Subcutaneous abdominal adipose tissue (tissue), 5 donors: ENCODE results near the gene RAB35.

Source experiments
- H3K27ac ChIP-seq: one replicate; pipeline ENCODE4 v1.7.0; 2013; ENCODE audit warnings: low read depth, mild to moderate bottlenecking, inconsistent platforms, low read length, moderate library complexity
- H3K27me3 ChIP-seq, 5 donors: one replicate each; pipeline ENCODE4 v1.7.0; 2013; ENCODE audit warnings: low read length in 5 of 5, inconsistent platforms in 1 of 5; ENCODE audit not compliant: control insufficient read depth in 5 of 5, insufficient read depth in 4 of 5
- H3K36me3 ChIP-seq, 5 donors: one replicate each; pipeline ENCODE4 v1.7.0; 2013; ENCODE audit warnings: low read length in 5 of 5; ENCODE audit not compliant: control insufficient read depth in 5 of 5, insufficient read depth in 5 of 5
- H3K4me1 ChIP-seq, 5 donors: one replicate each; pipeline ENCODE4 v1.7.0; 2013; ENCODE audit warnings: low read length in 5 of 5, mild to moderate bottlenecking in 3 of 5, moderate library complexity in 1 of 5; ENCODE audit not compliant: control insufficient read depth in 5 of 5, insufficient read depth in 5 of 5
- H3K4me3 ChIP-seq, 5 donors: one replicate each; pipeline ENCODE4 v1.7.0; 2013; ENCODE audit warnings: low read length in 5 of 5, low read depth in 1 of 5
- H3K9ac ChIP-seq, 5 donors: one replicate each; pipeline ENCODE4 v1.7.0; 2013; ENCODE audit warnings: low read length in 5 of 5, mild to moderate bottlenecking in 4 of 5, moderate library complexity in 3 of 5
- H3K9me3 ChIP-seq, 5 donors: one replicate each; pipeline ENCODE4 v1.7.0; 2013; ENCODE audit warnings: low read length in 5 of 5; ENCODE audit not compliant: control insufficient read depth in 5 of 5
- donor health status: healthy.
- donor health status: healthy.
- donor health status: healthy.
- donor health status: healthy.
- donor health status: healthy.

Gene RAB35

GRCh38 chr12:120067084-120067869 is 49.3 kb downstream of the RAB35 start:
- Histone ChIP-seq H3K9me3 (no peaks in the 10 kb centered on the region), H3K36me3 (no peaks in the 10 kb centered on the region), H3K4me3 (no peak overlapping the region), H3K27me3 (peaks cover 5 to 12% (median 9%) of the 10 kb centered on the region in 5 donors), H3K9ac (no peak overlapping the region), H3K27ac (no peak overlapping the region), H3K4me1 (no peaks in the 10 kb centered on the region)

- no peak overlapping the region for H3K9ac ChIP-seq
- no peaks in the 10 kb centered on the region for H3K9me3 ChIP-seq
- peaks cover 5 to 12% (median 9%) of the 10 kb centered on the region in 5 donors for H3K27me3 ChIP-seq
- H3K4me3 ChIP-seq: no peak overlapping the region
- H3K27ac ChIP-seq: no peak overlapping the region
- H3K36me3 ChIP-seq: no peaks in the 10 kb centered on the region
- H3K4me1 ChIP-seq: no peaks in the 10 kb centered on the region
Measured at GRCh38 chr12:120066341-120066740, 50.2 kb downstream of the RAB35 start.

- Histone ChIP-seq H3K27ac (no peak overlapping the region), H3K9ac (no peak overlapping the region), H3K36me3 (no peaks in the 10 kb centered on the region), H3K4me1 (no peaks in the 10 kb centered on the region), H3K27me3 (peaks cover 6 to 15% (median 9%) of the 10 kb centered on the region in 5 donors), H3K4me3 (no peak overlapping the region), H3K9me3 (no peaks in the 10 kb centered on the region)
Measured at GRCh38 chr12:120065472-120065871, 51.1 kb downstream of the RAB35 start.

GRCh38 chr12:120064054-120064940 is 52.3 kb downstream of the RAB35 start:
- no peaks in the 10 kb centered on the region for H3K4me1 ChIP-seq
- no peak overlapping the region for H3K27ac ChIP-seq
- H3K9me3 ChIP-seq: no peaks in the 10 kb centered on the region
- no peaks in the 10 kb centered on the region for H3K36me3 ChIP-seq
- no peak overlapping the region for H3K9ac ChIP-seq
- H3K27me3 ChIP-seq: peaks cover 6 to 15% (median 12%) of the 10 kb centered on the region in 5 donors
- no peak overlapping the region for H3K4me3 ChIP-seq

- H3K27me3 ChIP-seq: peaks cover 6 to 15% (median 12%) of the 10 kb centered on the region in 5 donors
- no peak overlapping the region for H3K27ac ChIP-seq
- no peak overlapping the region for H3K4me3 ChIP-seq
- H3K9me3 ChIP-seq: no peaks in the 10 kb centered on the region
- no peak overlapping the region for H3K9ac ChIP-seq
- H3K4me1 ChIP-seq: no peaks in the 10 kb centered on the region
- H3K36me3 ChIP-seq: no peaks in the 10 kb centered on the region
Measured at GRCh38 chr12:120062976-120063579, 53.5 kb downstream of the RAB35 start.

- Histone ChIP-seq H3K36me3 (no peaks in the 10 kb centered on the region), H3K27me3 (peaks cover 6 to 15% (median 12%) of the 10 kb centered on the region in 5 donors), H3K9me3 (no peaks in the 10 kb centered on the region), H3K4me1 (no peaks in the 10 kb centered on the region), H3K27ac (no peak overlapping the region), H3K4me3 (no peak overlapping the region), H3K9ac (no peak overlapping the region)
Measured at GRCh38 chr12:120061575-120062214, 54.9 kb downstream of the RAB35 start.

GRCh38 chr12:120060717-120061116 is 55.8 kb downstream of the RAB35 start:
- Histone ChIP-seq H3K4me3 (no peak overlapping the region), H3K27ac (no peak overlapping the region), H3K27me3 (peaks cover 6 to 15% (median 12%) of the 10 kb centered on the region in 5 donors), H3K9ac (no peak overlapping the region), H3K9me3 (no peaks in the 10 kb centered on the region), H3K36me3 (no peaks in the 10 kb centered on the region), H3K4me1 (no peaks in the 10 kb centered on the region)

- H3K4me3 ChIP-seq: no peak overlapping the region
- no peaks in the 10 kb centered on the region for H3K9me3 ChIP-seq
- H3K27ac ChIP-seq: no peak overlapping the region
- H3K4me1 ChIP-seq: no peaks in the 10 kb centered on the region
- H3K9ac ChIP-seq: no peak overlapping the region
- peaks cover 6 to 15% (median 9%) of the 10 kb centered on the region in 5 donors for H3K27me3 ChIP-seq
- no peaks in the 10 kb centered on the region for H3K36me3 ChIP-seq
Measured at GRCh38 chr12:120060196-120060595, 56.4 kb downstream of the RAB35 start.

- Histone ChIP-seq H3K4me1 (no peaks in the 10 kb centered on the region), H3K27me3 (peaks cover 0 to 5% (median 2%) of the 10 kb centered on the region in 5 donors), H3K4me3 (no peak overlapping the region), H3K36me3 (no peaks in the 10 kb centered on the region), H3K9me3 (peaks cover 0 to 1% (median 0%) of the 10 kb centered on the region in 5 donors), H3K27ac (no peak overlapping the region), H3K9ac (no peak overlapping the region)
Measured at GRCh38 chr12:120056739-120057138, 59.8 kb downstream of the RAB35 start.
